ENCODE results near the gene MYO9B. TPM values are rescaled to one million over a fixed set of nuclear protein-coding genes. Genes with fewer than 3 reads are reported as not detected.

The MYO9B gene
- polyA plus RNA-seq, 1 donor (not counting 4 experiments of a cell fraction or from before 2014, with no cell fraction given) = 14.3 TPM

GRCh38 chr19:17112271-17112670 lies 36.7 kb downstream of the MYO9B start:
- H3K27ac ChIP-seq (ENCODE audit: control insufficient read depth, insufficient read depth, low read length) = no peak overlapping the region
- H3K36me3 ChIP-seq (ENCODE audit: control insufficient read depth in 2 of 2, extremely low read depth in 1 of 2, insufficient read depth in 2 of 2, low read length in 2 of 2) = peaks cover 11 to 12% of the 10 kb centered on the region in 2 experiments
- peaks cover 5% of the 10 kb centered on the region for H4K20me1 ChIP-seq (ENCODE audit: control insufficient read depth, extremely low read depth, insufficient read depth, low read length)
- H3K4me1 ChIP-seq (ENCODE audit: control insufficient read depth, extremely low read depth, insufficient read depth, low read length) = peaks cover 27% of the 10 kb centered on the region
- peaks cover 33% of the 10 kb centered on the region for H3K79me2 ChIP-seq (ENCODE audit: control insufficient read depth, insufficient read depth, low read length)
- no peaks in the 10 kb centered on the region for H3K9me3 ChIP-seq (ENCODE audit: control insufficient read depth, low read depth, low read length)
- H3K4me2 ChIP-seq (ENCODE audit: control insufficient read depth, extremely low read depth, insufficient read depth, low read depth, low read length) = no peak overlapping the region
- no peak for FAIRE-seq
- H2AFZ ChIP-seq (ENCODE audit: control insufficient read depth, low read length) = no peak overlapping the region
- DNase-seq (ENCODE audit: low read depth, low spot score) = no peak
- no peak overlapping the region for H3K4me3 ChIP-seq (ENCODE audit: control insufficient read depth in 2 of 3, extremely low read depth in 1 of 3, insufficient read depth in 2 of 3, low read depth in 1 of 3, low read length in 3 of 3)
- TF ChIP-seq, protein P1, sequence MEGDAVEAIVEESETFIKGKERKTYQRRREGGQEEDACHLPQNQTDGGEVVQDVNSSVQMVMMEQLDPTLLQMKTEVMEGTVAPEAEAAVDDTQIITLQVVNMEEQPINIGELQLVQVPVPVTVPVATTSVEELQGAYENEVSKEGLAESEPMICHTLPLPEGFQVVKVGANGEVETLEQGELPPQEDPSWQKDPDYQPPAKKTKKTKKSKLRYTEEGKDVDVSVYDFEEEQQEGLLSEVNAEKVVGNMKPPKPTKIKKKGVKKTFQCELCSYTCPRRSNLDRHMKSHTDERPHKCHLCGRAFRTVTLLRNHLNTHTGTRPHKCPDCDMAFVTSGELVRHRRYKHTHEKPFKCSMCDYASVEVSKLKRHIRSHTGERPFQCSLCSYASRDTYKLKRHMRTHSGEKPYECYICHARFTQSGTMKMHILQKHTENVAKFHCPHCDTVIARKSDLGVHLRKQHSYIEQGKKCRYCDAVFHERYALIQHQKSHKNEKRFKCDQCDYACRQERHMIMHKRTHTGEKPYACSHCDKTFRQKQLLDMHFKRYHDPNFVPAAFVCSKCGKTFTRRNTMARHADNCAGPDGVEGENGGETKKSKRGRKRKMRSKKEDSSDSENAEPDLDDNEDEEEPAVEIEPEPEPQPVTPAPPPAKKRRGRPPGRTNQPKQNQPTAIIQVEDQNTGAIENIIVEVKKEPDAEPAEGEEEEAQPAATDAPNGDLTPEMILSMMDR (optimal IDR thresholded peaks at IDR 0.05 in 1 of 3, IDR thresholded peaks at IDR 0.05 in 1 of 3, conservative IDR thresholded peaks at IDR 0.05 in 1 of 3; ENCODE audit: extremely low read depth in 1 of 3, insufficient read depth in 2 of 3, low read length in 3 of 3) = no peak
- no peak for TF ChIP-seq EZH2 (IDR thresholded peaks at IDR 0.05; ENCODE audit: low read length)
- H3K9me1 ChIP-seq (ENCODE audit: control insufficient read depth, extremely low read depth, insufficient read depth, low read length) = peaks cover 7% of the 10 kb centered on the region
- dilution Hi-C loops (cut with MboI; ENCODE audit: extremely low pct_ligation_motif_present, low sequenced_read_pairs) = no loop called here
- H3K27me3 ChIP-seq (ENCODE audit: control insufficient read depth, extremely low read depth, insufficient read depth, low read length) = no peaks in the 10 kb centered on the region
- no peak overlapping the region for H3K9ac ChIP-seq (ENCODE audit: control insufficient read depth, extremely low read depth, insufficient read depth, low read length)

GRCh38 chr19:17112700-17113099 lies 37.1 kb downstream of the MYO9B start:
- dilution Hi-C loops (cut with MboI; ENCODE audit: extremely low pct_ligation_motif_present, low sequenced_read_pairs) = no loop called here
- no peak for FAIRE-seq
- Histone ChIP-seq H4K20me1 (ENCODE audit: control insufficient read depth, extremely low read depth, insufficient read depth, low read length) (peaks cover 5% of the 10 kb centered on the region), H3K4me1 (ENCODE audit: control insufficient read depth, extremely low read depth, insufficient read depth, low read length) (peaks cover 23% of the 10 kb centered on the region), H3K27me3 (ENCODE audit: control insufficient read depth, extremely low read depth, insufficient read depth, low read length) (no peaks in the 10 kb centered on the region), H3K4me3 (ENCODE audit: control insufficient read depth in 2 of 3, extremely low read depth in 1 of 3, insufficient read depth in 2 of 3, low read depth in 1 of 3, low read length in 3 of 3) (no peak overlapping the region), H3K9me1 (ENCODE audit: control insufficient read depth, extremely low read depth, insufficient read depth, low read length) (peaks cover 7% of the 10 kb centered on the region), H3K9me3 (ENCODE audit: control insufficient read depth, low read depth, low read length) (no peaks in the 10 kb centered on the region), H3K27ac (ENCODE audit: control insufficient read depth, insufficient read depth, low read length) (no peak overlapping the region), H3K36me3 (ENCODE audit: control insufficient read depth in 2 of 2, extremely low read depth in 1 of 2, insufficient read depth in 2 of 2, low read length in 2 of 2) (peaks cover 9 to 12% of the 10 kb centered on the region in 2 experiments), H3K79me2 (ENCODE audit: control insufficient read depth, insufficient read depth, low read length) (peaks cover 29% of the 10 kb centered on the region), H3K9ac (ENCODE audit: control insufficient read depth, extremely low read depth, insufficient read depth, low read length) (no peak overlapping the region), H3K4me2 (ENCODE audit: control insufficient read depth, extremely low read depth, insufficient read depth, low read depth, low read length) (no peak overlapping the region), H2AFZ (ENCODE audit: control insufficient read depth, low read length) (no peak overlapping the region)
- TF ChIP-seq, protein P1 (optimal IDR thresholded peaks at IDR 0.05 in 1 of 3, IDR thresholded peaks at IDR 0.05 in 1 of 3, conservative IDR thresholded peaks at IDR 0.05 in 1 of 3; ENCODE audit: extremely low read depth in 1 of 3, insufficient read depth in 2 of 3, low read length in 3 of 3) = no peak
- no peak for TF ChIP-seq EZH2 (IDR thresholded peaks at IDR 0.05; ENCODE audit: low read length)
- no peak for DNase-seq (ENCODE audit: low read depth, low spot score)
